Gastrocnemius medialis (tissue), 4 donors: Measurements from ENCODE around the gene ZNF197. TPM values are rescaled to one million over a fixed set of nuclear protein-coding genes. Genes with fewer than 3 reads are reported as not detected.

Experiments used
- ATAC-seq, 2 donors: fragments of 150-250 bp; one replicate each; pipeline ENCODE4 v1.9.1; 2016
- DNase-seq, 2 donors: peaks; one replicate each; pipeline ENCODE4 v3.0.0-alpha.2; 2019
- H3K27ac ChIP-seq, 4 donors: fragments of 200-600 bp; sonication (generic); 1 replicate in 1 of 4; 2 replicates in 3 of 4; pipeline ENCODE4 v1.5.1; 2016 to 2018; ENCODE audit warnings: mild to moderate bottlenecking in 2 of 4, moderate library complexity in 1 of 4
- H3K27me3 ChIP-seq, 3 donors: fragments of 200-600 bp; sonication (generic) in 2 of 3; 1 replicate in 1 of 3; 2 replicates in 2 of 3; pipeline versions ENCODE4 v1.5.1 to v1.6.0; 2016 to 2019; ENCODE audit warnings: mild to moderate bottlenecking in 1 of 3, moderate library complexity in 1 of 3
- H3K36me3 ChIP-seq, 2 donors: fragments of 200-600 bp; sonication (generic) in 1 of 2; one replicate each; pipeline ENCODE4 v1.5.1; 2017 to 2018
- H3K4me1 ChIP-seq, 2 donors: fragments of 200-600 bp; sonication (generic) in 1 of 2; one replicate each; pipeline ENCODE4 v1.5.1; 2016 to 2017; ENCODE audit warnings: mild to moderate bottlenecking in 2 of 2
- H3K4me3 ChIP-seq, 4 donors: fragments of 200-600 bp; sonication (generic) in 3 of 4; 1 replicate in 1 of 4; 2 replicates in 3 of 4; pipeline ENCODE4 v1.5.1; 2016 to 2019; ENCODE audit warnings: mild to moderate bottlenecking in 2 of 4
- H3K9me3 ChIP-seq, 3 donors: fragments of 200-600 bp; sonication (generic) in 2 of 3; 1 replicate in 1 of 3; 2 replicates in 2 of 3; pipeline ENCODE4 v1.5.1; 2016 to 2019
- POLR2A ChIP-seq, 2 donors: fragments of 450-650 bp; IDR thresholded peaks; one replicate each; pipeline ENCODE4 v1.6.1; 2017; ENCODE audit warnings: antibody characterized with exemption in 2 of 2, mild to moderate bottlenecking in 2 of 2, moderate library complexity in 2 of 2
- in situ Hi-C, 4 donors: fragments of 200-750 bp; cut with MboI; loops; one replicate each; pipeline versions ENCODE4 v1.15.0 to v1.8.0; 2017; ENCODE audit warnings: low sequenced_read_pairs in 4 of 4
- intact Hi-C: fragments of 100-400 bp; cut with DNase I; formaldehyde crosslinking; loops from one replicate; pipeline ENCODE4 v1.15.1; 2023; ENCODE audit warnings: low total_unique reads
- total RNA-seq, 4 donors: library from RNA; depleted of rRNA; stranded (reverse); fragments of >200 nt; gene quantifications; one replicate each; pipeline versions ENCODE4 v1.1.0 to v1.2.3, GENCODE V29; 2016
- TF ChIP-seq, protein P1 (sequence below), 5 experiments: fragments of 450-650 bp in 3 of 5; fragments of 200-600 bp in 2 of 5; sonication (generic) in 2 of 5; IDR thresholded peaks in 4 of 5; conservative IDR thresholded peaks in 1 of 5; 1 replicate in 4 of 5; 2 replicates in 1 of 5; pipeline ENCODE4 v1.5.1; 2016 to 2019; ENCODE audit warnings: antibody characterized with exemption in 5 of 5, mild to moderate bottlenecking in 3 of 5, moderate library complexity in 3 of 5

ZNF197 gene
- total RNA-seq, 4 donors from 2014 or later: 14.3 to 21.5 (median 19.6) TPM

DNA sequence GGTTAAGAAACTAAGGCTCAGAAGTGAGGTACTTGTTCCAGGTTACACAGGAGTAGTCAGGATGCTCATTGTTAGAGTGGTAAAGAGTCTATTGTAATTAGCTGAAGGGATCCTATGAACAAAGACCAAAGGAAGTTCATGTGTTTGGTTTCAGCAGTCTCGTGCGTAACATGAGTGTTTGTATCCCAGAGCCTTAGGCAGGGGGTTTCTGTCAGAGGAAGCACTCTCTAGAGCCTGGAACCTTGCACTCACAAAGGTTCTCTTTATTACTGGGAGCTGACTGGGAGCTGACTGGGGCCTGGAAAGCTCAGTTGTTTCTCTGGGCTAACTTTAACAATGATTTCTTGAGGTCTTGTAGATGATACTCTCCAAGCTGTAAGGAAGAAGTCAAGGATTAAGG is 3.9 kb downstream of the ZNF197 start:
- in situ Hi-C loops (loop anchor here in 1 of 4 donors (10.0 kb wide), 1 partner anchor 304 kb away; no protein-coding TSS in a partner anchor), intact Hi-C loops (loop anchor here (5.0 kb wide), 1 partner anchor 291 kb away; the partner anchor contains the start of gene TCAIM)
- TF ChIP-seq, protein P1, sequence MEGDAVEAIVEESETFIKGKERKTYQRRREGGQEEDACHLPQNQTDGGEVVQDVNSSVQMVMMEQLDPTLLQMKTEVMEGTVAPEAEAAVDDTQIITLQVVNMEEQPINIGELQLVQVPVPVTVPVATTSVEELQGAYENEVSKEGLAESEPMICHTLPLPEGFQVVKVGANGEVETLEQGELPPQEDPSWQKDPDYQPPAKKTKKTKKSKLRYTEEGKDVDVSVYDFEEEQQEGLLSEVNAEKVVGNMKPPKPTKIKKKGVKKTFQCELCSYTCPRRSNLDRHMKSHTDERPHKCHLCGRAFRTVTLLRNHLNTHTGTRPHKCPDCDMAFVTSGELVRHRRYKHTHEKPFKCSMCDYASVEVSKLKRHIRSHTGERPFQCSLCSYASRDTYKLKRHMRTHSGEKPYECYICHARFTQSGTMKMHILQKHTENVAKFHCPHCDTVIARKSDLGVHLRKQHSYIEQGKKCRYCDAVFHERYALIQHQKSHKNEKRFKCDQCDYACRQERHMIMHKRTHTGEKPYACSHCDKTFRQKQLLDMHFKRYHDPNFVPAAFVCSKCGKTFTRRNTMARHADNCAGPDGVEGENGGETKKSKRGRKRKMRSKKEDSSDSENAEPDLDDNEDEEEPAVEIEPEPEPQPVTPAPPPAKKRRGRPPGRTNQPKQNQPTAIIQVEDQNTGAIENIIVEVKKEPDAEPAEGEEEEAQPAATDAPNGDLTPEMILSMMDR (IDR thresholded peaks at IDR 0.05 in 4 of 5, conservative IDR thresholded peaks at IDR 0.05 in 1 of 5): no peak
- no peak for TF ChIP-seq POLR2A (IDR thresholded peaks at IDR 0.05)
- Histone ChIP-seq H3K36me3 (peaks cover 0 to 43% of the 10 kb centered on the region in 2 donors), H3K27ac (no peak overlapping the region), H3K27me3 (no peaks in the 10 kb centered on the region), H3K4me1 (peaks cover 11 to 30% of the 10 kb centered on the region in 2 donors), H3K4me3 (no peak overlapping the region), H3K9me3 (no peaks in the 10 kb centered on the region)
- no peak for ATAC-seq
- DNase-seq: no peak

DNA sequence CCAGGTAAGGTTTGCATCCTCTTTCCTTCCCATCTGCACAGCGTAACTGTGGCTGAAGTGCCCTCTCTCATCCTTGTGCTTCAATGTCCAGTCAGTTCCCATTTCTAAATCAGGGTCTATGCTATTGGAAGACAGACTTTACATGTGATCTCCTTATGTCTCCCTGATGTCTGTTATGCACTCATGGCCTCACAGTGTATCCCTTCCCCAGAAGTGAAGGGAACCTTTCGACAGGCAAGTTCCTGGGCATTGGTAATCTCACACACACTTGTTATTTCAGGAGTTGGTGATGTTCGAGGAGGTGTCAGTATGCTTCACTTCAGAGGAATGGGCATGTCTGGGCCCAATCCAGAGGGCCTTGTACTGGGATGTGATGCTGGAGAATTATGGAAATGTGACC is 7.4 kb downstream of the ZNF197 start:
- no peaks in the 10 kb centered on the region for H3K9me3 ChIP-seq
- peaks cover 3 to 73% of the 10 kb centered on the region in 2 donors for H3K36me3 ChIP-seq
- TF ChIP-seq POLR2A (IDR thresholded peaks at IDR 0.05): no peak
- H3K4me1 ChIP-seq: peaks cover 0 to 12% of the 10 kb centered on the region in 2 donors
- no peak overlapping the region for H3K27ac ChIP-seq
- no peaks in the 10 kb centered on the region for H3K27me3 ChIP-seq
- ATAC-seq (no peak), DNase-seq (no peak)
- H3K4me3 ChIP-seq: no peak overlapping the region
- in situ Hi-C loops: no loop called here
- intact Hi-C loops: no loop called here

DNA sequence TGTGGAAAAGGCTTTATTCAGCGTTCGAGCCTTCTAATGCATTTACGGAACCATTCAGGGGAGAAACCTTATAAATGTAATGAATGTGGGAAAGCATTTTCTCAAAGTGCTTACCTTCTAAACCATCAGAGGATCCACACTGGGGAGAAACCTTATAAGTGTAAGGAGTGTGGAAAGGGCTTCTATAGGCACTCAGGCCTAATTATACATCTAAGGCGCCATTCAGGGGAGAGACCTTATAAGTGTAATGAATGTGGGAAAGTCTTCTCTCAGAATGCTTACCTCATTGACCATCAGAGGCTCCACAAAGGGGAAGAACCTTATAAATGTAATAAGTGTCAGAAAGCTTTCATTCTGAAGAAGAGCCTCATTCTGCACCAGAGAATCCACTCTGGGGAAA is 17.5 kb downstream of the ZNF197 start:
- no peak overlapping the region for H3K27ac ChIP-seq
- TF ChIP-seq, protein P1 (IDR thresholded peaks at IDR 0.05 in 4 of 5, conservative IDR thresholded peaks at IDR 0.05 in 1 of 5): no peak
- TF ChIP-seq POLR2A (IDR thresholded peaks at IDR 0.05): no peak
- peaks cover 20 to 78% of the 10 kb centered on the region in 2 donors for H3K36me3 ChIP-seq
- in situ Hi-C loops: no loop called here
- H3K27me3 ChIP-seq: no peaks in the 10 kb centered on the region
- no peak for DNase-seq
- no peak for ATAC-seq
- peak overlapping the region in 1 of 4 donors; percentile 7 for H3K4me3 ChIP-seq
- H3K4me1 ChIP-seq: no peaks in the 10 kb centered on the region
- intact Hi-C loops: no loop called here
- H3K9me3 ChIP-seq: peaks cover 0 to 25% (median 4%) of the 10 kb centered on the region in 3 donors

DNA sequence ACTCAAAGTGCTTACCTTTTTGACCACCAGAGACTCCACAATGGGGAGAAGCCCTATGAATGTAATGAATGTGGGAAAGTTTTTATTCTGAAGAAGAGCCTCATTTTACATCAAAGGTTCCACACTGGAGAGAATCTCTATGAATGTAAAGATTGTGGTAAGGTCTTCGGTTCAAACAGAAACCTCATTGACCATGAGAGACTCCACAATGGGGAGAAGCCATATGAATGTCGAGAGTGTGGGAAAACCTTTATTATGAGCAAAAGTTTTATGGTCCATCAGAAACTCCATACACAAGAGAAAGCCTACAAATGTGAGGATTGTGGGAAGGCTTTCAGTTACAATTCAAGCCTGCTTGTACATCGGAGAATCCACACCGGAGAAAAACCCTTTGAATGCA is 18.2 kb downstream of the ZNF197 start:
- peaks cover 20 to 71% of the 10 kb centered on the region in 2 donors for H3K36me3 ChIP-seq
- DNase-seq (no peak), ATAC-seq (no peak)
- TF ChIP-seq POLR2A (IDR thresholded peaks at IDR 0.05): no peak
- TF ChIP-seq, protein P1 (IDR thresholded peaks at IDR 0.05 in 4 of 5, conservative IDR thresholded peaks at IDR 0.05 in 1 of 5): no peak
- no peaks in the 10 kb centered on the region for H3K27me3 ChIP-seq
- H3K27ac ChIP-seq: no peak overlapping the region
- peaks cover 0 to 1% of the 10 kb centered on the region in 2 donors for H3K4me1 ChIP-seq
- intact Hi-C loops (no loop called here), in situ Hi-C loops (no loop called here)
- H3K9me3 ChIP-seq: peaks cover 0 to 25% (median 4%) of the 10 kb centered on the region in 3 donors
- no peak overlapping the region for H3K4me3 ChIP-seq

DNA sequence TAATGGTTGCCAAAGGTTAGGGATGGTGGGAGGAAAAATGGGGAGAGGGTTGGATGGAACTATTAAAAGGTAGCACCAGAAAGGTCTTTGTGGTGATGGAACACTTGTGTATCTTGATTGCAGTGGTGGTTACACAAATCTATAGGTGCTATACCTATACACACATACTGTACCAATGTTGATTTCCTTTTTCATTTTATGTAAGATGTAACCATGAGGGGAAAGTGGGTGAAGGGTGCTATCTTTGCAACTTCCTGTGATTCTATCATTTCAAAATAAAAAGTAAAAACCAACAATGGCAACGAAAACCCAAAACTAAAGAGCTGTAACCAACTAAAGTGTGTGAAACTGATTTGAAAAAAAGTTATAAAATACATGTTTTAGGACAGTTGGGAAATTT is 22.9 kb downstream of the ZNF197 start:
- H3K9me3 ChIP-seq: peaks cover 0 to 8% (median 4%) of the 10 kb centered on the region in 3 donors
- intact Hi-C loops: loop anchor here (1.0 to 2.0 kb wide), 2 partner anchors 22 to 113 kb away; partner anchors contain the start of genes KIAA1143, KIF15 and ZNF197

More for the DNA sequence above, 22.9 kb downstream of the ZNF197 start:
- Histone ChIP-seq H3K36me3 (peaks cover 11 to 45% of the 10 kb centered on the region in 2 donors), H3K4me1 (peaks cover 7 to 17% of the 10 kb centered on the region in 2 donors), H3K27me3 (no peaks in the 10 kb centered on the region), H3K27ac (no peak overlapping the region), H3K4me3 (no peak overlapping the region)
- ATAC-seq: no peak
- in situ Hi-C loops: no loop called here
- TF ChIP-seq POLR2A (IDR thresholded peaks at IDR 0.05): no peak
- TF ChIP-seq, protein P1 (IDR thresholded peaks at IDR 0.05 in 4 of 5, conservative IDR thresholded peaks at IDR 0.05 in 1 of 5): no peak
- no peak for DNase-seq
